ENCODE data around the gene SLC6A17.
A peak's percentile ranks its signal among the peaks of the same experiment; 100 is the strongest.

The SLC6A17 gene

GRCh38 chr1:110190282-110190929 is 40.1 kb downstream of the SLC6A17 start:
- DNase-seq (ENCODE audit: low spot score) = no peak
- Histone ChIP-seq H3K4me1 (ENCODE audit: insufficient read depth, poor library complexity, severe bottlenecking) (peaks cover 13% of the 10 kb centered on the region), H3K9me3 (ENCODE audit: severe bottlenecking) (no peaks in the 10 kb centered on the region), H3K4me3 (ENCODE audit: severe bottlenecking) (no peak overlapping the region), H3K36me3 (ENCODE audit: low read depth) (no peaks in the 10 kb centered on the region), H3K27ac (ENCODE audit: poor library complexity, severe bottlenecking) (no peak overlapping the region), H3K27me3 (ENCODE audit: insufficient read depth, poor library complexity, severe bottlenecking) (no peaks in the 10 kb centered on the region)
- no peak for TF ChIP-seq CTCF (IDR thresholded peaks at IDR 0.05; ENCODE audit: poor library complexity, severe bottlenecking)
- ATAC-seq (ENCODE audit: low read depth) = no peak

DNA sequence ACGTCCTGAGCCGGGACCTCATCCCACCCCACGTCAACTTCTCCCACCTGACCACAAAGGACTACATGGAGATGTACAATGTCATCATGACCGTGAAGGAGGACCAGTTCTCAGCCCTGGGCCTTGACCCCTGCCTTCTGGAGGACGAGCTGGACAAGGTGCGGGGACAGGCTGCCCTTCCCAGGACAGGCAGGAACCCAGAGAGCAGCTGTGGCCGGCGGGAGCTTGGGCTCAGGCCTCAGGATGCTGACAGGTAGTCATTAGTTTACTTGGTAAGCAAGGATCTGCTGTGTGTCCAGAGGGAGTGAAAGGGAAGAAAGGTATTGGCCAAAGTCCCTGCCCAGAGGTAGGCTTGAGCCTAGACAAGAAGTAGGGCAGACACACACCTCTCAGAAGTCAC is 42.2 kb downstream of the SLC6A17 start:
- Histone ChIP-seq H3K27ac (ENCODE audit: poor library complexity, severe bottlenecking) (no peak overlapping the region), H3K27me3 (ENCODE audit: insufficient read depth, poor library complexity, severe bottlenecking) (no peaks in the 10 kb centered on the region), H3K36me3 (ENCODE audit: low read depth) (no peaks in the 10 kb centered on the region), H3K4me1 (ENCODE audit: insufficient read depth, poor library complexity, severe bottlenecking) (peaks cover 13% of the 10 kb centered on the region), H3K9me3 (ENCODE audit: severe bottlenecking) (no peaks in the 10 kb centered on the region), H3K4me3 (ENCODE audit: severe bottlenecking) (no peak overlapping the region)
- DNase-seq (ENCODE audit: low spot score) = no peak
- no peak for TF ChIP-seq CTCF (IDR thresholded peaks at IDR 0.05; ENCODE audit: poor library complexity, severe bottlenecking)
- no peak for ATAC-seq (ENCODE audit: low read depth)

- ATAC-seq (ENCODE audit: low read depth) (no peak), DNase-seq (ENCODE audit: low spot score) (no peak)
- no peaks in the 10 kb centered on the region for H3K9me3 ChIP-seq (ENCODE audit: severe bottlenecking)
- H3K27ac ChIP-seq (ENCODE audit: poor library complexity, severe bottlenecking) = no peak overlapping the region
- H3K27me3 ChIP-seq (ENCODE audit: insufficient read depth, poor library complexity, severe bottlenecking) = no peaks in the 10 kb centered on the region
- H3K4me3 ChIP-seq (ENCODE audit: severe bottlenecking) = no peak overlapping the region
- no peaks in the 10 kb centered on the region for H3K36me3 ChIP-seq (ENCODE audit: low read depth)
- no peaks in the 10 kb centered on the region for H3K4me1 ChIP-seq (ENCODE audit: insufficient read depth, poor library complexity, severe bottlenecking)
- TF ChIP-seq CTCF (IDR thresholded peaks at IDR 0.05; ENCODE audit: poor library complexity, severe bottlenecking) = no peak
Observed at GRCh38 chr1:110195196-110195595, 44.9 kb downstream of the SLC6A17 start.

GRCh38 chr1:110196917-110197765 is 46.8 kb downstream of the SLC6A17 start:
- Histone ChIP-seq H3K4me3 (ENCODE audit: severe bottlenecking) (no peak overlapping the region), H3K27ac (ENCODE audit: poor library complexity, severe bottlenecking) (no peak overlapping the region), H3K27me3 (ENCODE audit: insufficient read depth, poor library complexity, severe bottlenecking) (no peaks in the 10 kb centered on the region), H3K9me3 (ENCODE audit: severe bottlenecking) (no peaks in the 10 kb centered on the region), H3K4me1 (ENCODE audit: insufficient read depth, poor library complexity, severe bottlenecking) (no peaks in the 10 kb centered on the region), H3K36me3 (ENCODE audit: low read depth) (no peaks in the 10 kb centered on the region)
- ATAC-seq (ENCODE audit: low read depth) (peak; percentile 87), DNase-seq (ENCODE audit: low spot score) (no peak)
- peak; percentile 90 for TF ChIP-seq CTCF (IDR thresholded peaks at IDR 0.05; ENCODE audit: poor library complexity, severe bottlenecking)

All from RWPE2 (cell line).